Loucy (cell line): ENCODE data around the gene RNF183.

Source experiments
- CTCF ChIP-seq: fragments of 200-600 bp; sonication (generic); conservative IDR thresholded peaks from 2 replicates; pipeline ENCODE4 v1.5.1; 2014; ENCODE audit warnings: mild to moderate bottlenecking, antibody characterized with exemption, low read length
- EZH2phosphoT487 ChIP-seq: fragments of 200-600 bp; IDR thresholded peaks from 2 replicates; pipeline ENCODE4 v1.6.1; 2018; ENCODE audit warnings: antibody characterized with exemption, mild to moderate bottlenecking, moderate library complexity, borderline replicate concordance

DNA sequence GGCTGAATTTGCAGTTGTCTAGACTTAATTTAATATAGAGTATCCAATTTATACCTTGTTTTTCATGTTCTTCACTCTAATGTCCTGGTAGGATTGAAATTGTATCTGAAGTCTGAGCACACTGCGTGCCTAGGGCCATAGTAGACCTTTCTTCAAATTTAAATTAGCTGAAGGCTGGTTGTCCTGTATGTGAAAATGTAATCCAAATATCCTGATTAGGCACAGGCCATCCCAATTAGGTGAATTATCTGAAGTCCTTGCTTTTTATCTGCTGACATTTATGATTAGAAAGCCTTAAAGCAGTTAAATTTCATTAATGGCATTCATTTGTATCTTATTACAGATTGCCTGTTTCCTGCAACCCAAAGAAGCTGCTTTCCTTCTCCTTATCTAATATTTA is 48.2 kb downstream of the RNF183 start:
- no peak for TF ChIP-seq CTCF
- no peak for TF ChIP-seq EZH2phosphoT487
